Measurements from ENCODE around the gene TMCO4.

GRCh38 chr1:19759740-19760089, 40.0 kb downstream of the TMCO4 start:
- TF ChIP-seq CTCF (IDR thresholded peaks at IDR 0.05) (no peak), POLR2A (IDR thresholded peaks at IDR 0.05) (no peak), POLR2AphosphoS5 (IDR thresholded peaks at IDR 0.05; ENCODE audit: insufficient read depth in 1 of 2, low read depth in 1 of 2) (no peak)
